Astrocyte of the cerebellum (primary cell): ENCODE results near the gene FAM227A.
A peak's percentile ranks its signal among the peaks of the same experiment; 100 is the strongest.
"Not testable (repeated sequence)": the region's sequence is repeated elsewhere in the genome, so short reads cannot be mapped to it uniquely, and the experiment has no call there.

ENCODE experiments used
- DNase-seq: peaks from one replicate; pipeline ENCODE4 v3.0.0-alpha.2; 2011; ENCODE audit warnings: low read depth
- H3K4me3 ChIP-seq: 2 replicates; pipeline ENCODE4 v1.5.1; 2011; ENCODE audit warnings: mild to moderate bottlenecking, low read depth, low read length, moderate library complexity
- in situ Hi-C: cut with HindIII; loops from 2 replicates; pipeline ENCODE4 v1.10.0; 2017; ENCODE audit warnings: low sequenced_read_pairs
- TF ChIP-seq, protein P1 (sequence below): IDR thresholded peaks from 2 replicates; pipeline ENCODE4 v1.5.1; 2012; ENCODE audit warnings: low read length, low read depth, moderate library complexity, mild to moderate bottlenecking; ENCODE audit errors: missing control alignments

FAM227A gene

DNA sequence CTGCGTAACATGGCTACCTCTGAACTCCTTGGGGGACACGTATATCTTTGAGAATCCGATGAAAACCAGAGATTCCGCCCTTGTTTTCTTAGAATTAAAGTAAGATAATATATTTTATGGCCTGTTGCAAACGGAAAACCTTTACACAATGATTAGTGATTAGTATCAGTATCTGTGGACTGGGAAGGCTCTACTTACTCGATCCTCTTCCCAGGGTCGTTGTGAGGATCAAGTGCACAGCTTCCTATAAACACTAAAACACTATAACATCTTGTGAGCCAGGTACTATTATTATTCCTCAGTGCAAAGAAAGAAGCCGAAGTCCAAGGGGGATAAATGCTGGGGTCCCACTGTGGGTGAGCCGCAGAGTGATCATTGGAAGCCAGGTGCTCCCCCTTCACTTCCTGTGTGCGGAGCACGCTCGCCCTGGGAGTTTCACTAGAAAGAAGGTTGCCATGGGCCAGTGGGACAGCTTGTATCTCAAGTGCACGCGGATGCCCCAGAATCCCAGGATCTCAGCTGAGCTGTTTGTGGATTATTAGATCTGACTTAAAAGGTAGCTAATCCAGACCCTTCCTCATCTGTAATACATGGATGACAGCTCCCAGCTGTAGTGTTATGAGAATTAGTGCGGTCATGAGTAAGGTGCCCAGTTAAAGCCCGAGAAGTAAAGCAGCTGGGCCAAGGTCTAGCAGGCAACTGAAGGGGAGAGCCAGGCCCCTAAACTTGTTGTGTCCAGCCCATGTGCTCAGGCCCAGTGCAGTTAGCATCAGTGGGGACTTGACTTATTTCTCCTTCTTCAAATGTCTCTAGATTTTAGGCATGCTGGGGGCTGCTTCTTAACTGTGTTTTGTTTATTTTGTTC lies 1.1 kb upstream of the FAM227A start:
- H3K4me3 ChIP-seq = peak overlapping the region; percentile 73
- TF ChIP-seq, protein P1, sequence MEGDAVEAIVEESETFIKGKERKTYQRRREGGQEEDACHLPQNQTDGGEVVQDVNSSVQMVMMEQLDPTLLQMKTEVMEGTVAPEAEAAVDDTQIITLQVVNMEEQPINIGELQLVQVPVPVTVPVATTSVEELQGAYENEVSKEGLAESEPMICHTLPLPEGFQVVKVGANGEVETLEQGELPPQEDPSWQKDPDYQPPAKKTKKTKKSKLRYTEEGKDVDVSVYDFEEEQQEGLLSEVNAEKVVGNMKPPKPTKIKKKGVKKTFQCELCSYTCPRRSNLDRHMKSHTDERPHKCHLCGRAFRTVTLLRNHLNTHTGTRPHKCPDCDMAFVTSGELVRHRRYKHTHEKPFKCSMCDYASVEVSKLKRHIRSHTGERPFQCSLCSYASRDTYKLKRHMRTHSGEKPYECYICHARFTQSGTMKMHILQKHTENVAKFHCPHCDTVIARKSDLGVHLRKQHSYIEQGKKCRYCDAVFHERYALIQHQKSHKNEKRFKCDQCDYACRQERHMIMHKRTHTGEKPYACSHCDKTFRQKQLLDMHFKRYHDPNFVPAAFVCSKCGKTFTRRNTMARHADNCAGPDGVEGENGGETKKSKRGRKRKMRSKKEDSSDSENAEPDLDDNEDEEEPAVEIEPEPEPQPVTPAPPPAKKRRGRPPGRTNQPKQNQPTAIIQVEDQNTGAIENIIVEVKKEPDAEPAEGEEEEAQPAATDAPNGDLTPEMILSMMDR = no peak
- no peak for DNase-seq
- in situ Hi-C loops = no loop called here

DNA sequence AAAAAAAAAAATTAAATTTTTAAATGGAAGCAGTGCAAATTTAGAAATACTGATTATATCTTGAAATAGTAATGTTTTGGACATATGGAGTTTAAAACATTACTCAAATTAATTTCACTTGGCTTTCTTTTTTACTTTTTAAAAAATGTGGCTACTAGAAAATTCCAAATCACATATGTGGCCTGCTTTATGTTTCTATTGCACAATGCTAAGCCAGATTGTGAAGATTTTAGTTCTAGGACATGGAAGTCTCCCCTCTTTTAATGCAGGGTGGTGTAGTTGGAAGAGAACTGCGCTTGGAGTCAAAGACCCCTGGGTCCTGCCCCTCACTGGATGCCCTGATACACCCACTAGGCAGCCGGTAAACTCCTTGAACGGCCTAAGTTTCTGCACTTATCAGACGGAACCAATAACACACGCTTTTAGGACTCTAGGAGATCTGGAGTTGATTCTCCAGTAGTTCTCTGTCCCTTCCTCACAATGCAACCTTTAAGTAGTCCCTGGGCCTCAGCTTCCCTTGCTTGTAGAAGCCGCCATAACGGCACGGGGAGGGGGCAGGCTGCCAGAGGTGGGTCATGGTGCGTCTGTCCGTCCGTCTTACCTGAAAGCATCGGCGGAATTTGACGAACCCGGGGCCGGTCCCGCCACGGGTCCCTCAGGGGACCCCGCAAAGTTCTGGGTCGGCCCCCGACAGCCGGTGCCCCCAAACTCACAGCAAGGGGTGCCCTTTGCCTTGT lies 505 bp downstream of the FAM227A start:
- H3K4me3 ChIP-seq = peak overlapping the region; percentile 73
- in situ Hi-C loops = no loop called here
- TF ChIP-seq, protein P1 = no peak
- no peak for DNase-seq

DNA sequence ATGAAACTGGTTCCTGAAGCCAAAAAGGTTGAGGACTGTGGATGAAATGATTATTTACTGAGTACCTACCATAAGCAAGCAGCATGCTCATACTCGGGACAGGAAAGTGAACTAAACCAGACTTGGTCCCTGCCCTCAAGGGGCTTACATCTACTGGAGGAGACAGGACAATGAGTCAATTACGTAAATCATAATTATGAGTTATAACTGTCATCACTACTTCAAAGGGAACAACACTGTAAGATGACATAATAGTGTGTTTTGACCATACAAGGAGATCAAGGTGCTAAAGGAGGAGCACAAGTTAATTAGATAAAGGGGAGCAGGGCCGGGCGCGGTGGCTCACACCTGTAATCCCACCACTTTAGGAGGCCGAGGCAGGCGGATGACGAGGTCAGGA lies 2.5 kb downstream of the FAM227A start:
- in situ Hi-C loops = no loop called here
- TF ChIP-seq, protein P1 = no peak
- H3K4me3 ChIP-seq = no peak overlapping the region
- no peak for DNase-seq

DNA sequence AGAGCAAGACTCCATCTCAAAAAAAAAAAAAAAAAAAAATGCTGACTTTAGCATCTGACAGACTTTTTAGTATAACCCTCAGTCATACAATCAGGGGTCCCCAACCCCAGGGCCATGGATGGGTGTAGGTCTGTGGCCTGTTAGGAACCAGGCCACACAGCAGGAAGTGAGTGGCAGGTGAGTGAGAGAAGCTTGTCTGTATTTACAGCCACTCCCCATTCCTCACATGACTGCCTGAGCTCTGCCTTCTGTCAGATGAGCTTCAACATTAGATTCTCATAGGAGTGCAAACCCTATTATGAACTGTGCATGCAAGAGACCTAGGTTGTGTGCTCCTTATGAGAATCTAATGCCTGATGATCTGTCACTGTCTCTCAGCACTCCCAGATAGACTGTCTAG lies 3.3 kb downstream of the FAM227A start:
- no peak overlapping the region for H3K4me3 ChIP-seq
- no peak for DNase-seq
- in situ Hi-C loops = no loop called here
- TF ChIP-seq, protein P1 = no peak

DNA sequence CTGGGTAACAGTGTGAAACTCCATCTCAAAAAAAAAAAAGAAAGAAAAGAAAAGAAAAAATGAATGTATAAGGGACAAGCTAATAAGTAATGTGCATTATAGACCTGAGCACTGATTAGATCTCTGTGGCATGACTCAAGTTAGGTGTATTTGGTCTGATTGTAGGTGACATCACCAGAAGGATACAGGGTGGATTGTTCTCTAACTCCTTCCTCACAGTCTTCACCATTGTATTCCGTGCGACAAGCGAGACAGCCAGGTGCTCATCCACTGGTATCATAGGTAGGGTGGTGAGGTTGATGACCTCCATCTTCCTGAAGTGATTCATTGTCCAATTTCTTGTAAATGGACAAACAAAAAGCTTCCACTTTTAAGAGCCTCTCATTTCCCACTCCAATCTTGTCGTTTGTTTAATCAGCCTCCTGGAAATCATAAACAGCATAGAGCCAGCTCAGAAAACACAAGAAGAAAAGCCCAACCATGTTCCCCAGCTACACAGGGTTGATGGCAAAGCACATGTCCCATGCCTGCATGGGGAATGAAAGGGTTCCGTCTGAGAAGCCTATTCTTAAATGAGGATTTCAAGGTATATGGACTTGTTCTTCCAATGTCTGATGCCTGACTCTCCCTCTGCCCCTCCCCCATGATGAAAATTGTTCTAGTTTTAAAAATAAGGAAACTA lies 6.2 kb downstream of the FAM227A start:
- in situ Hi-C loops = no loop called here
- TF ChIP-seq, protein P1 = no peak
- DNase-seq = no peak
- no peak overlapping the region for H3K4me3 ChIP-seq

DNA sequence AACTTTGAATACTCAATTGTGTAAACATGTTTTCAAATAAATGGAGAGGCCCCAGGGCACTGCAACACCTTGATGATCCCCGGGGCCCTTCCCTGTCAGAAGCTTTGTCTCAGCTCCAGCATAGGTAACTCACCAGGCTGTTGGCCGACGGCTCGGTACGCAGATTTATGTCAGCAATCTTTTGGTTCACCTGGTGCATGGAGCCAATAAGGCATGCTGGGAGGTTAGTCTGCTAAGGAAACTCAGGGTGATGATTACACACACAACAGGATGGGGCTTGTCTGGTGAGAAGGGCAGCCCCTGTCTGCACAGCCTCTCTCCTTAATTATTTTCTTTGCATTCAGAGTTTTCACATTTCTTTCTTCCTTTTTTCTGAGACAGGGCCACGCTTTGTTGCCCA lies 10.8 kb downstream of the FAM227A start:
- H3K4me3 ChIP-seq = no peak overlapping the region
- in situ Hi-C loops = no loop called here
- TF ChIP-seq, protein P1 = no peak
- DNase-seq = no peak

DNA sequence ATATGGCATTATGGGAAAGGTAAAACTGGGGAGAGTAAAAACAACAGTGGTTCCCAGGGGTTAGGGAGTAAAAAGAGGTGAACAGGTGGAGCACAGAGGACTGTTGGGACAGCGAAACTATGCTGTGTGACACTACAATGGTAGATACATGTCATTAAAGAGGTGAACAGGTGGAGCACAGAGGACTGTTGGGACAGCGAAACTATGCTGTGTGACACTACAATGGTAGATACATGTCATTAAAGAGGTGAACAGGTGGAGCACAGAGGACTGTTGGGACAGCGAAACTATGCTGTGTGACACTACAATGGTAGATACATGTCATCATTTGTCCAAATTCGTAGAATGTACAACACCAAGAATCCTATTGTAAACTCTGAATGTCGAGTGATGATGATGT lies 11.9 kb downstream of the FAM227A start:
- in situ Hi-C loops = not testable (repeated sequence)

More for the DNA sequence above, 11.9 kb downstream of the FAM227A start:
- DNase-seq, H3K4me3 ChIP-seq: not testable (repeated sequence)
